ENCODE data around the gene PLCB2. TPM values are rescaled to one million over a fixed set of nuclear protein-coding genes. Genes with fewer than 3 reads are reported as not detected.

PLCB2 gene
- total RNA-seq, 1 experiment from 2014 or later: 0.84 TPM

DNA sequence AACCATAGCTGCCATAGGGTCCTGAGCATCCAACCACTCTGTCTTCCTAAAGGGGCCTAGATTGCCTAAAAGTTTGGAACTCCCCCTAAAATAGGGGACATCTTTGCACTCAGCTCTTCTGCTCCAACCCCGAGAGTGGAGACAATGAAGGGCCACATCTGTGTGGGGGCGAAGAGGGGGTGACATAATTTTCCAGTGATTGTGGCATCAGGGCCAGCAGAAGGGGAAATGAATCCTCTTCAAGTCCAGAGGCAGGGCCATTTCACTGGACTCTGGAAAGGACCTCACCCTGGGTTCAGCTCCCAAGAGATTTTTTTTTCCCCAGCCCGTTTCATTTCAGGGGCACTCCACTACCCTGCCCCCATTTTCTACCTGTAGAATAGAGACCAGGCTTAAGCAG, 20.2 kb downstream of the PLCB2 start:
- DNase-seq (ENCODE audit: unreplicated experiment): no peak
- H3K9me3 Mint-ChIP-seq (ENCODE audit: unreplicated experiment): no peaks in the 10 kb centered on the region
- BruUV-seq (replicated peaks): no TSS peak
- POLR2A ChIA-PET: interaction anchor here (0.7 kb wide), 1 partner anchor 248 kb away, joined by 3 read pairs; the partner anchor contains the start of gene SRP14
- no peak overlapping the region for H3K27ac Mint-ChIP-seq (ENCODE audit: low read depth, unreplicated experiment)
- TF ChIP-seq, protein P1, sequence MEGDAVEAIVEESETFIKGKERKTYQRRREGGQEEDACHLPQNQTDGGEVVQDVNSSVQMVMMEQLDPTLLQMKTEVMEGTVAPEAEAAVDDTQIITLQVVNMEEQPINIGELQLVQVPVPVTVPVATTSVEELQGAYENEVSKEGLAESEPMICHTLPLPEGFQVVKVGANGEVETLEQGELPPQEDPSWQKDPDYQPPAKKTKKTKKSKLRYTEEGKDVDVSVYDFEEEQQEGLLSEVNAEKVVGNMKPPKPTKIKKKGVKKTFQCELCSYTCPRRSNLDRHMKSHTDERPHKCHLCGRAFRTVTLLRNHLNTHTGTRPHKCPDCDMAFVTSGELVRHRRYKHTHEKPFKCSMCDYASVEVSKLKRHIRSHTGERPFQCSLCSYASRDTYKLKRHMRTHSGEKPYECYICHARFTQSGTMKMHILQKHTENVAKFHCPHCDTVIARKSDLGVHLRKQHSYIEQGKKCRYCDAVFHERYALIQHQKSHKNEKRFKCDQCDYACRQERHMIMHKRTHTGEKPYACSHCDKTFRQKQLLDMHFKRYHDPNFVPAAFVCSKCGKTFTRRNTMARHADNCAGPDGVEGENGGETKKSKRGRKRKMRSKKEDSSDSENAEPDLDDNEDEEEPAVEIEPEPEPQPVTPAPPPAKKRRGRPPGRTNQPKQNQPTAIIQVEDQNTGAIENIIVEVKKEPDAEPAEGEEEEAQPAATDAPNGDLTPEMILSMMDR (IDR thresholded peaks at IDR 0.05; ENCODE audit: unreplicated experiment): no peak
- peaks cover 4% of the 10 kb centered on the region for H3K4me1 Mint-ChIP-seq (ENCODE audit: insufficient read depth, unreplicated experiment)
- H3K36me3 Mint-ChIP-seq (ENCODE audit: insufficient read depth, unreplicated experiment): peaks cover 4% of the 10 kb centered on the region
- H3K27me3 Mint-ChIP-seq (ENCODE audit: insufficient read depth, unreplicated experiment): no peaks in the 10 kb centered on the region
- H3K4me3 Mint-ChIP-seq (ENCODE audit: unreplicated experiment): no peak overlapping the region
- intact Hi-C loops (cut with micrococcal nuclease): no loop called here
- CTCF ChIA-PET: interaction anchor here (1.3 to 9.5 kb wide), 5 partner anchors 11 to 70 kb away, joined by 4 to 101 read pairs (median 21); partner anchors contain the start of gene CCDC9B

DNA sequence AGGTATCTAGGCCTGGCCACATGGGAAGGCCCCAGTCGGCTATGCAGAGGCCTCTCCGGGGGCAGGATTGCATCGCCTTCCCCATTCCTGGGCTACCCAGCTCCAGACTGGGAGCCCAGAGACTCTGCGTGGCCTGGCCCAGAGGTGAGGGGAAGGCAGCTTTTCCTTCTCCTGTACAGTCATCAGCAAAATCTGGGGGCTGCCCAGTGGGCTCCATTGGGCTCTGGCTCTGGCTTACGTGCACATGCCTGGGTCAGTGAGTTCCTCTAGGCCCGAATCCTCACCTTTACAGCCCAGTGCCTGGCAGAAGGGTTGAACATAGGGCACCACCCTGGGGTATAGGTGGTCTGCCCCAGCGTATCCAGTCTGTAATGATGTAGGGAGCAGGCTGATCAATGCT, 20.9 kb downstream of the PLCB2 start:
- intact Hi-C loops (cut with micrococcal nuclease): no loop called here
- Mint-ChIP-seq H3K27me3 (ENCODE audit: insufficient read depth, unreplicated experiment) (no peaks in the 10 kb centered on the region), H3K36me3 (ENCODE audit: insufficient read depth, unreplicated experiment) (peaks cover 4% of the 10 kb centered on the region), H3K4me3 (ENCODE audit: unreplicated experiment) (no peak overlapping the region), H3K27ac (ENCODE audit: low read depth, unreplicated experiment) (no peak overlapping the region), H3K9me3 (ENCODE audit: unreplicated experiment) (no peaks in the 10 kb centered on the region), H3K4me1 (ENCODE audit: insufficient read depth, unreplicated experiment) (peaks cover 4% of the 10 kb centered on the region)
- POLR2A ChIA-PET: interaction anchor here (0.7 kb wide), 1 partner anchor 248 kb away, joined by 3 read pairs; the partner anchor contains the start of gene SRP14
- CTCF ChIA-PET: interaction anchor here (0.5 to 9.5 kb wide), 7 partner anchors 10 to 135 kb away, joined by 4 to 101 read pairs (median 5); partner anchors contain the start of gene CCDC9B
- DNase-seq (ENCODE audit: unreplicated experiment): no peak
- TF ChIP-seq, protein P1 (IDR thresholded peaks at IDR 0.05; ENCODE audit: unreplicated experiment): no peak
- BruUV-seq (replicated peaks): no TSS peak

DNA sequence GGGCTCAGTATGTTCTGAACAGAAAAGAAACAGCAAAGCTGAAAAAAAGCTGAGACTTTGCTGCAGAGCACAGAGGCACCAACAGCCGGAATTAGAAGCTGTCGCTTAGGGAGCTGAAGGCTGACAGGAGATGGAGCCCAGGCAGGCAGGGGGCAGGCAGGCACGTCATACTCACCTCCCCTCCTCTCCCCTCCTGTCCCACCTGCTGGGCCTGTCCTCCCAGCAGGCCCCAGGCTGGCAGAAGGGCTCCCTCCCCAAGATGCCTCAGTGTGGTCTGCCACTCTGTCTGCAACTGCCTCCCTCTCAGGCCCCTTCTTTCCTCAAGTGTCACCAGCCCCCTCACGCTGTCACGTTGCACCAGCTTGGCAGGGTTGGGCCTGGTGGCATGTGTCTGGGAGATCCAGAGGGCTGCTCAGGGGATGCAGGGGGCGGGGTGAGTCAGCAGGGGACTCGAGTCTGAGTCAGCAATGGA, 21.6 kb downstream of the PLCB2 start:
- Mint-ChIP-seq H3K4me3 (ENCODE audit: unreplicated experiment) (no peak overlapping the region), H3K36me3 (ENCODE audit: insufficient read depth, unreplicated experiment) (peaks cover 4% of the 10 kb centered on the region)

DNA sequence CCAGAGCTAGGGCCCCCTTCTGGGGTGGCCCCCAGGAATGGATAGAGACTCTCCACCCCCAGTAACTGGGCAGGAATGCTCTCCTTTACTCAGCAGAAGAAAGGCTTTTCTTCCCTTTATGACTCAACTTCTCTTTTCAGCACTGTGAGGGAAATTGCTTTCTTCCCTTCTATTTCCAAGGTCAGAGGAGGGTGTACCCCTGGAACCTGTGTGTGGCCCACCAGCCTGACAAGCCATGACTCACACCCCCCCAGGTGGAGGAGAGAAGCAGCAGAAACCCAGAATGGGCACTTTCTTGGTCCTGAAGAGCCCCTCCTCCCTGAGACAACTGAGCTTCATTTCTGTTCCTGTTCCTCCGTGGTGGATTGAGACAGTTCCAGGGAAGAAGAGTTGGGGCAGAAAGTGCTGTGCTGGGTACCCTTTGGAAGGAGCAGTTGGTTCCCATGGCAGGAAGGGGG, 22.2 kb downstream of the PLCB2 start:
- H3K4me3 Mint-ChIP-seq (ENCODE audit: unreplicated experiment): no peak overlapping the region
- POLR2A ChIA-PET: interaction anchor here (0.7 kb wide), 2 partner anchors 94 to 154 kb away, joined by 3 read pairs; no protein-coding TSS in a partner anchor

More for the DNA sequence above, 21.6 kb downstream of the PLCB2 start:
- TF ChIP-seq, protein P1 (IDR thresholded peaks at IDR 0.05; ENCODE audit: unreplicated experiment): no peak
- no TSS peak for BruUV-seq (replicated peaks)
- no peak for DNase-seq (ENCODE audit: unreplicated experiment)
- Mint-ChIP-seq H3K4me1 (ENCODE audit: insufficient read depth, unreplicated experiment) (peaks cover 4% of the 10 kb centered on the region), H3K9me3 (ENCODE audit: unreplicated experiment) (no peaks in the 10 kb centered on the region), H3K27ac (ENCODE audit: low read depth, unreplicated experiment) (no peak overlapping the region), H3K27me3 (ENCODE audit: insufficient read depth, unreplicated experiment) (no peaks in the 10 kb centered on the region)
- CTCF ChIA-PET: interaction anchor here (0.5 to 9.5 kb wide), 10 partner anchors 9 to 135 kb away, joined by 3 to 101 read pairs (median 4); no protein-coding TSS in a partner anchor
- intact Hi-C loops (cut with micrococcal nuclease): no loop called here
- POLR2A ChIA-PET: interaction anchor here (0.7 kb wide), 1 partner anchor 93 kb away, joined by 3 read pairs; no protein-coding TSS in a partner anchor

More for the DNA sequence above, 22.2 kb downstream of the PLCB2 start:
- TF ChIP-seq, protein P1 (IDR thresholded peaks at IDR 0.05; ENCODE audit: unreplicated experiment): no peak
- BruUV-seq (replicated peaks): no TSS peak
- Mint-ChIP-seq H3K9me3 (ENCODE audit: unreplicated experiment) (no peaks in the 10 kb centered on the region), H3K27me3 (ENCODE audit: insufficient read depth, unreplicated experiment) (no peaks in the 10 kb centered on the region), H3K36me3 (ENCODE audit: insufficient read depth, unreplicated experiment) (peaks cover 4% of the 10 kb centered on the region), H3K27ac (ENCODE audit: low read depth, unreplicated experiment) (no peak overlapping the region), H3K4me1 (ENCODE audit: insufficient read depth, unreplicated experiment) (peaks cover 4% of the 10 kb centered on the region)
- DNase-seq (ENCODE audit: unreplicated experiment): no peak
- CTCF ChIA-PET: interaction anchor here (0.7 to 9.5 kb wide), 11 partner anchors 9 to 136 kb away, joined by 3 to 101 read pairs (median 4); no protein-coding TSS in a partner anchor
- intact Hi-C loops (cut with micrococcal nuclease): no loop called here

All from MCF 10A (cell line).